Measurements from ENCODE around the gene OSBPL2. TPM values are rescaled to one million over a fixed set of nuclear protein-coding genes. Genes with fewer than 3 reads are reported as not detected.

The OSBPL2 gene
- total and polyA plus RNA-seq, 9 of the 15 experiments (the other 6 are each of a cell fraction or from before 2014, with no cell fraction given): 2.5 to 25.6 (median 14.1) TPM

GRCh38 chr20:62281161-62281933, 43.0 kb downstream of the OSBPL2 start:
- Histone ChIP-seq H4K20me1 (replicated peaks; ENCODE audit: control insufficient read depth, insufficient read depth, low read length) (no peaks in the 10 kb centered on the region; the same call in 1 of the 2 replicates), H2AFZ (ENCODE audit: low read depth, low read length) (no peak overlapping the region), H3K27ac (ENCODE audit: extremely low read depth, low read depth, low read length) (no peak overlapping the region), H3K4me2 (ENCODE audit: insufficient read depth, low read length) (no peak overlapping the region), H3K9ac (ENCODE audit: insufficient read depth in 1 of 2, low read depth in 2 of 2, low read length in 2 of 2) (0 out of 4 replicates have a peak overlapping the region, but pooled peaks of 1 of the 2 experiments have one; percentile 29), H3K4me3 (no peak overlapping the region), H3K9me3 (replicated peaks; ENCODE audit: control insufficient read depth, insufficient read depth, low read depth, low read length) (no peaks in the 10 kb centered on the region), H3K36me3 (ENCODE audit: control insufficient read depth, insufficient read depth, low read length) (peaks cover 43% of the 10 kb centered on the region; the same call in 2 of the 3 replicates), H3K79me2 (ENCODE audit: control insufficient read depth, insufficient read depth, low read length) (no peaks in the 10 kb centered on the region), H3K27me3 (ENCODE audit: control insufficient read depth in 2 of 2, insufficient read depth in 2 of 2, low read length in 2 of 2) (no peaks in the 10 kb centered on the region), H3K9me1 (ENCODE audit: control insufficient read depth, insufficient read depth, low read length) (no peaks in the 10 kb centered on the region), H3K4me1 (replicated peaks in 1 of 2; ENCODE audit: control insufficient read depth in 2 of 2, insufficient read depth in 2 of 2, low read length in 2 of 2) (peaks cover 0 to 4% of the 10 kb centered on the region in 2 experiments; a peak in 1 of 5 replicates)
- DNase-seq (ENCODE audit: extremely low read depth in 1 of 4, low spot score in 3 of 4) (no peak), FAIRE-seq (no peak), ATAC-seq (no peak)
- intact Hi-C loops (cut with micrococcal nuclease) (no loop called here), in situ Hi-C loops (cut with MboI) (no loop called here)
- ChIA-PET POLR2A (interaction anchor here (0.6 to 1.0 kb wide), 3 partner anchors 9 to 891 kb away, joined by 3 to 5 read pairs (median 3); no protein-coding TSS in a partner anchor), CTCF (ENCODE audit: low intra/inter-chr PET ratio) (no interaction called here)
- 88% methylated on average over 29 of the region's 31 CpGs for WGBS (ENCODE audit: insufficient coverage, low coverage, missing lambda C conversion rate)
- no TSS peak for BruUV-seq (replicated peaks)
- TF ChIP-seq, protein P1, sequence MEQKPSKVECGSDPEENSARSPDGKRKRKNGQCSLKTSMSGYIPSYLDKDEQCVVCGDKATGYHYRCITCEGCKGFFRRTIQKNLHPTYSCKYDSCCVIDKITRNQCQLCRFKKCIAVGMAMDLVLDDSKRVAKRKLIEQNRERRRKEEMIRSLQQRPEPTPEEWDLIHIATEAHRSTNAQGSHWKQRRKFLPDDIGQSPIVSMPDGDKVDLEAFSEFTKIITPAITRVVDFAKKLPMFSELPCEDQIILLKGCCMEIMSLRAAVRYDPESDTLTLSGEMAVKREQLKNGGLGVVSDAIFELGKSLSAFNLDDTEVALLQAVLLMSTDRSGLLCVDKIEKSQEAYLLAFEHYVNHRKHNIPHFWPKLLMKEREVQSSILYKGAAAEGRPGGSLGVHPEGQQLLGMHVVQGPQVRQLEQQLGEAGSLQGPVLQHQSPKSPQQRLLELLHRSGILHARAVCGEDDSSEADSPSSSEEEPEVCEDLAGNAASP (IDR thresholded peaks at IDR 0.05): no peak
- no peak for TF ChIP-seq PYGO2 (tag; IDR thresholded peaks at IDR 0.05)
- TF ChIP-seq TSHZ1 (CRISPR knock-in tag; IDR thresholded peaks at IDR 0.05): no peak
- no peak for TF ChIP-seq FUS (optimal IDR thresholded peaks at IDR 0.05; ENCODE audit: low read depth, low read length)
- TF ChIP-seq BACH1 (tag; IDR thresholded peaks at IDR 0.05): no peak
- TF ChIP-seq SREBF1 (IDR thresholded peaks at IDR 0.05; ENCODE audit: borderline replicate concordance, low read depth, low read length): no peak
- TF ChIP-seq, protein P2, sequence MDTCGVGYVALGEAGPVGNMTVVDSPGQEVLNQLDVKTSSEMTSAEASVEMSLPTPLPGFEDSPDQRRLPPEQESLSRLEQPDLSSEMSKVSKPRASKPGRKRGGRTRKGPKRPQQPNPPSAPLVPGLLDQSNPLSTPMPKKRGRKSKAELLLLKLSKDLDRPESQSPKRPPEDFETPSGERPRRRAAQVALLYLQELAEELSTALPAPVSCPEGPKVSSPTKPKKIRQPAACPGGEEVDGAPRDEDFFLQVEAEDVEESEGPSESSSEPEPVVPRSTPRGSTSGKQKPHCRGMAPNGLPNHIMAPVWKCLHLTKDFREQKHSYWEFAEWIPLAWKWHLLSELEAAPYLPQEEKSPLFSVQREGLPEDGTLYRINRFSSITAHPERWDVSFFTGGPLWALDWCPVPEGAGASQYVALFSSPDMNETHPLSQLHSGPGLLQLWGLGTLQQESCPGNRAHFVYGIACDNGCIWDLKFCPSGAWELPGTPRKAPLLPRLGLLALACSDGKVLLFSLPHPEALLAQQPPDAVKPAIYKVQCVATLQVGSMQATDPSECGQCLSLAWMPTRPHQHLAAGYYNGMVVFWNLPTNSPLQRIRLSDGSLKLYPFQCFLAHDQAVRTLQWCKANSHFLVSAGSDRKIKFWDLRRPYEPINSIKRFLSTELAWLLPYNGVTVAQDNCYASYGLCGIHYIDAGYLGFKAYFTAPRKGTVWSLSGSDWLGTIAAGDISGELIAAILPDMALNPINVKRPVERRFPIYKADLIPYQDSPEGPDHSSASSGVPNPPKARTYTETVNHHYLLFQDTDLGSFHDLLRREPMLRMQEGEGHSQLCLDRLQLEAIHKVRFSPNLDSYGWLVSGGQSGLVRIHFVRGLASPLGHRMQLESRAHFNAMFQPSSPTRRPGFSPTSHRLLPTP (IDR thresholded peaks at IDR 0.05; ENCODE audit: borderline replicate concordance, extremely low read depth, insufficient read length): no peak
- TF ChIP-seq, protein P3, sequence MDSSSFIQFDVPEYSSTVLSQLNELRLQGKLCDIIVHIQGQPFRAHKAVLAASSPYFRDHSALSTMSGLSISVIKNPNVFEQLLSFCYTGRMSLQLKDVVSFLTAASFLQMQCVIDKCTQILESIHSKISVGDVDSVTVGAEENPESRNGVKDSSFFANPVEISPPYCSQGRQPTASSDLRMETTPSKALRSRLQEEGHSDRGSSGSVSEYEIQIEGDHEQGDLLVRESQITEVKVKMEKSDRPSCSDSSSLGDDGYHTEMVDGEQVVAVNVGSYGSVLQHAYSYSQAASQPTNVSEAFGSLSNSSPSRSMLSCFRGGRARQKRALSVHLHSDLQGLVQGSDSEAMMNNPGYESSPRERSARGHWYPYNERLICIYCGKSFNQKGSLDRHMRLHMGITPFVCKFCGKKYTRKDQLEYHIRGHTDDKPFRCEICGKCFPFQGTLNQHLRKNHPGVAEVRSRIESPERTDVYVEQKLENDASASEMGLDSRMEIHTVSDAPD (CRISPR knock-in tag; IDR thresholded peaks at IDR 0.05): no peak
- TF ChIP-seq IRF2 (CRISPR knock-in tag; IDR thresholded peaks at IDR 0.05): no peak

All from K562 (cell line).